Karpas-422 (cell line): Measurements from ENCODE around the gene MAJIN. TPM values are rescaled to one million over a fixed set of nuclear protein-coding genes. Genes with fewer than 3 reads are reported as not detected.
A peak's percentile ranks its signal among the peaks of the same experiment; 100 is the strongest.

ENCODE experiments used
- DNase-seq: peaks from one replicate; pipeline ENCODE4 v3.0.0-alpha.2; 2015
- H2AFZ ChIP-seq: fragments of 200-600 bp; sonication (generic); 2 replicates; pipeline ENCODE4 v1.6.1; 2014; ENCODE audit warnings: antibody characterized with exemption, low read length, mixed read lengths
- H3K27ac ChIP-seq: fragments of 200-600 bp; sonication (generic); 2 replicates; pipeline ENCODE4 v1.5.1; 2014; ENCODE audit warnings: mild to moderate bottlenecking, low read length, moderate library complexity
- H3K27me3 ChIP-seq: fragments of 200-600 bp; sonication (generic); 2 replicates; pipeline ENCODE4 v1.6.1; 2014; ENCODE audit warnings: low read length, mixed read lengths
- H3K36me3 ChIP-seq: fragments of 200-600 bp; sonication (generic); 2 replicates; pipeline ENCODE4 v1.6.1; 2014; ENCODE audit warnings: low read length, mixed read lengths; ENCODE audit not compliant: insufficient read depth
- H3K4me1 ChIP-seq: fragments of 200-600 bp; sonication (generic); 2 replicates; pipeline ENCODE4 v1.6.1; 2014; ENCODE audit warnings: mild to moderate bottlenecking, low read length, mixed read lengths
- H3K4me2 ChIP-seq: fragments of 200-600 bp; sonication (generic); 2 replicates; pipeline ENCODE4 v1.6.1; 2014; ENCODE audit warnings: low read length, low read depth, mild to moderate bottlenecking; ENCODE audit not compliant: poor library complexity, severe bottlenecking
- H3K4me3 ChIP-seq: fragments of 200-600 bp; sonication (generic); 2 replicates; pipeline ENCODE4 v1.5.1; 2014; ENCODE audit warnings: mild to moderate bottlenecking, antibody characterized with exemption, low read length, mixed read lengths
- H3K79me2 ChIP-seq: fragments of 200-600 bp; sonication (generic); 2 replicates; pipeline ENCODE4 v1.6.1; 2014; ENCODE audit warnings: mild to moderate bottlenecking, low read length, mixed read lengths
- H3K9ac ChIP-seq: fragments of 200-600 bp; sonication (generic); 2 replicates; pipeline ENCODE4 v1.6.0; 2014; ENCODE audit warnings: low read length
- H3K9me2 ChIP-seq: fragments of 200-600 bp; sonication (generic), shearing (Covaris generic); replicated peaks from 2 replicates; pipeline ENCODE4 v1.6.0; 2014; ENCODE audit warnings: mild to moderate bottlenecking, low read length, moderate library complexity; ENCODE audit not compliant: insufficient read depth
- H3K9me3 ChIP-seq: fragments of 300-700, 200-600 bp; sonication (generic); 2 replicates; pipeline ENCODE4 v1.6.1; 2014; ENCODE audit warnings: low read length, mixed read lengths
- H4K20me1 ChIP-seq: fragments of 200-600 bp; sonication (generic); 2 replicates; pipeline ENCODE4 v1.6.1; 2014; ENCODE audit warnings: mild to moderate bottlenecking, antibody characterized with exemption, low read length, low read depth; ENCODE audit not compliant: insufficient read depth
- total RNA-seq: library from RNA; depleted of rRNA; stranded (reverse); fragments of >200 nt; shearing (Covaris generic); gene quantifications from 2 replicates; pipeline ENCODE4 v1.2.3, GENCODE V29; 2014; ENCODE audit warnings: low replicate concordance

The MAJIN gene
- total RNA-seq, 1 experiment from 2014 or later: not detected

GRCh38 chr11:64894070-64894811 lies 77.7 kb downstream of the MAJIN start:
- H3K9ac ChIP-seq: 0 out of 2 replicates have a peak overlapping the region, but pooled peaks have one; percentile 13
- no peaks in the 10 kb centered on the region for H3K36me3 ChIP-seq
- no peaks in the 10 kb centered on the region for H4K20me1 ChIP-seq
- no peaks in the 10 kb centered on the region for H3K27me3 ChIP-seq
- H3K4me2 ChIP-seq: no peak overlapping the region
- H3K4me3 ChIP-seq: no peak overlapping the region
- no peaks in the 10 kb centered on the region for H3K9me2 ChIP-seq
- H3K9me3 ChIP-seq: no peaks in the 10 kb centered on the region
- peaks cover 4% of the 10 kb centered on the region; the same call in 1 of the 2 replicates for H3K4me1 ChIP-seq
- H2AFZ ChIP-seq: no peak overlapping the region
- H3K79me2 ChIP-seq: no peaks in the 10 kb centered on the region
- DNase-seq: peak; percentile 95
- no peak overlapping the region for H3K27ac ChIP-seq

GRCh38 chr11:64893194-64894069 lies 78.5 kb downstream of the MAJIN start:
- peaks cover 6% of the 10 kb centered on the region for H3K4me1 ChIP-seq
- H3K9me3 ChIP-seq: no peaks in the 10 kb centered on the region
- no peak for DNase-seq
- no peaks in the 10 kb centered on the region for H3K79me2 ChIP-seq
- no peaks in the 10 kb centered on the region for H3K27me3 ChIP-seq
- H3K27ac ChIP-seq: no peak overlapping the region
- H3K9ac ChIP-seq: no peak overlapping the region
- no peak overlapping the region for H2AFZ ChIP-seq
- no peak overlapping the region for H3K4me2 ChIP-seq
- H3K9me2 ChIP-seq: no peaks in the 10 kb centered on the region
- H4K20me1 ChIP-seq: no peaks in the 10 kb centered on the region
- no peak overlapping the region for H3K4me3 ChIP-seq
- H3K36me3 ChIP-seq: no peaks in the 10 kb centered on the region

DNA sequence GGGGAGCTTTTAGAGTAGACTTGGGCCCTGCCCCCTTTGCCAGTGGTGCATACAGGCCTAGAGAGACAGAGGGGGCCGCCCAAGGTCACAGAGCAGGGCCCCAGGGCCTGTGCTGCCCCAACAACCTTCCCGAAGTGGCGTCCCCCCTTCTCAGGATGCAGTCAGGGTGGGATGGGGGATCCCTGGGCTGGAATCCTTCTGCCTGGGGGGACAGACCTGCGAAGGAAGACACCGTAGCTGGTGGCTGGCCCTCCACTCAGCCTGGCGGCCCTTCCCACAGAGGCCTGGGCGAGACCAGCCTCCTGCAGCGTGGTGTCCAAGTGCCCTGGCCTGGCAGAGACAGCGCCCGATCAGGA lies 79.1 kb downstream of the MAJIN start:
- no peaks in the 10 kb centered on the region for H3K9me3 ChIP-seq
- peaks cover 13% of the 10 kb centered on the region for H3K4me1 ChIP-seq
- no peaks in the 10 kb centered on the region for H3K36me3 ChIP-seq
- no peaks in the 10 kb centered on the region for H3K79me2 ChIP-seq
- no peak overlapping the region for H3K27ac ChIP-seq
- H3K9ac ChIP-seq: no peak overlapping the region
- no peaks in the 10 kb centered on the region for H3K27me3 ChIP-seq
- H4K20me1 ChIP-seq: no peaks in the 10 kb centered on the region
- no peak for DNase-seq
- H3K4me3 ChIP-seq: no peak overlapping the region
- H3K4me2 ChIP-seq: no peak overlapping the region
- no peaks in the 10 kb centered on the region for H3K9me2 ChIP-seq
- H2AFZ ChIP-seq: no peak overlapping the region

- H3K4me3 ChIP-seq: no peak overlapping the region
- no peak for DNase-seq
- H3K4me2 ChIP-seq: no peak overlapping the region
- H3K27ac ChIP-seq: no peak overlapping the region
- H3K4me1 ChIP-seq: peaks cover 17% of the 10 kb centered on the region
- H3K9ac ChIP-seq: no peak overlapping the region
- H3K79me2 ChIP-seq: no peaks in the 10 kb centered on the region
- no peaks in the 10 kb centered on the region for H3K9me3 ChIP-seq
- H3K9me2 ChIP-seq: no peaks in the 10 kb centered on the region
- no peaks in the 10 kb centered on the region for H3K27me3 ChIP-seq
- H4K20me1 ChIP-seq: no peaks in the 10 kb centered on the region
- no peak overlapping the region for H2AFZ ChIP-seq
- H3K36me3 ChIP-seq: no peaks in the 10 kb centered on the region
Observed at GRCh38 chr11:64892411-64892831, 79.5 kb downstream of the MAJIN start.

- no peaks in the 10 kb centered on the region for H3K9me2 ChIP-seq
- DNase-seq: no peak
- H3K36me3 ChIP-seq: no peaks in the 10 kb centered on the region
- no peak overlapping the region for H3K27ac ChIP-seq
- no peaks in the 10 kb centered on the region for H3K79me2 ChIP-seq
- no peak overlapping the region for H3K4me2 ChIP-seq
- no peak overlapping the region for H2AFZ ChIP-seq
- H3K27me3 ChIP-seq: no peaks in the 10 kb centered on the region
- no peaks in the 10 kb centered on the region for H3K9me3 ChIP-seq
- H3K4me1 ChIP-seq: peaks cover 22% of the 10 kb centered on the region
- no peaks in the 10 kb centered on the region for H4K20me1 ChIP-seq
- no peak overlapping the region for H3K4me3 ChIP-seq
- H3K9ac ChIP-seq: no peak overlapping the region
Observed at GRCh38 chr11:64891880-64892279, 80.0 kb downstream of the MAJIN start.

DNA sequence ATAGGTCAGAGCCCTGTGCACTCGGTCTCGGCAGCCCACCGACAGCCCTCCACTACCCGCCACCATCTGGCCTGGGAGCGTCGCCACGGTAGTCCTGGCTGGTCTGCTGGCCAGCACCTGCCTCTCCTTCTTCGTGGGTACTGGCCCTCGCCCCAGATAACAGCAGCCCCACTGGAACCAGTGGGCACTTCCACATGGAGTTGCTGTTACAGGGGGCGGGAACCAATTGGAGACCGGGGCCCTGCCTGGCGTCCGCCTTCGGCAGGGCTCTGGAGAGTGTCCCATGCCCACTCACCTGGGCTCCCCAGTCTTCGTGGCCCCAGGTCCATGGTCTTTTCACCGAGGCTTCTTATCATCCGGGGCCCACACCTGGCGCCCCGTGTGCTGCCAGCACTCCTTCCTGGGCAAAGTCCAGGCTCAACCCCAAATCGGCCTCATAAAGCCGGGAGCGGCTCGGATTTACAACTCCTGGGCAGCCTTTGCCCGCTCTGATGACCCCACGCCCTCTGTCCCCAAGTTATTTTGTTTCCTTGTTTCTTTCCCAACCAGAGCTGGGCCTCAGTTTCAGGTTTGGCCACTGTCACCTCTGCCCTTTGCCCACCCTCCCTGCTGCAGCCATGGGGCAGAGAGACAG lies 80.6 kb downstream of the MAJIN start:
- no peak overlapping the region for H3K4me2 ChIP-seq
- no peak overlapping the region for H3K4me3 ChIP-seq
- H3K27me3 ChIP-seq: no peaks in the 10 kb centered on the region
- no peak overlapping the region for H3K27ac ChIP-seq
- no peaks in the 10 kb centered on the region for H3K9me3 ChIP-seq
- peaks cover 22% of the 10 kb centered on the region for H3K4me1 ChIP-seq
- no peak overlapping the region for H3K9ac ChIP-seq
- H4K20me1 ChIP-seq: no peaks in the 10 kb centered on the region
- DNase-seq: no peak
- no peaks in the 10 kb centered on the region for H3K36me3 ChIP-seq
- no peaks in the 10 kb centered on the region for H3K9me2 ChIP-seq
- H3K79me2 ChIP-seq: no peaks in the 10 kb centered on the region
- no peak overlapping the region for H2AFZ ChIP-seq

DNA sequence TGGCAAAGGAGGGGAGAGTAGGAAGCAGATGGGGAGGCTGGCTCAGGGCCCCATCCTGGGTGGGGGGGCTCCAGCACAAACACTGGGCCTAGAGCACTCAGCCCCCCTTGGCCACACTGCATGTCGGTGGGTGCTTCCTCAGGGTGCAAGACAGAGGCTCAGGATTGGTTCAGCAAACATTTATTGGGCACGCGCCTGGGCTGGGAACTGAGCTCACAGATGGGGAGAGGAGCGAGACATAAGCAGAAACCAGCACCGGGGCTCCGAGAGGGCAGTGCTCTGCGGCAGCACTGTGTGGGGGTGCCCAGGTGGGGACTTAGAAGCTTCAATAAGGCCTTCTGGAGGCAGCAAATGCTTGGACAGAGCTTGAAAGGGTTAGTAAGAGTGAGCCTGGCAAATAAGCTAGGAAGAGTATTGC lies 81.4 kb downstream of the MAJIN start:
- no peak overlapping the region for H3K4me2 ChIP-seq
- H3K4me1 ChIP-seq: peaks cover 22% of the 10 kb centered on the region
- H2AFZ ChIP-seq: no peak overlapping the region
- H3K9me3 ChIP-seq: no peaks in the 10 kb centered on the region
- H4K20me1 ChIP-seq: no peaks in the 10 kb centered on the region
- H3K36me3 ChIP-seq: no peaks in the 10 kb centered on the region
- no peak overlapping the region for H3K9ac ChIP-seq
- H3K4me3 ChIP-seq: no peak overlapping the region
- no peaks in the 10 kb centered on the region for H3K27me3 ChIP-seq
- no peaks in the 10 kb centered on the region for H3K79me2 ChIP-seq
- H3K9me2 ChIP-seq: no peaks in the 10 kb centered on the region
- H3K27ac ChIP-seq: no peak overlapping the region
- no peak for DNase-seq
